ENCODE results near the gene NOXA1.

NOXA1 gene

DNA sequence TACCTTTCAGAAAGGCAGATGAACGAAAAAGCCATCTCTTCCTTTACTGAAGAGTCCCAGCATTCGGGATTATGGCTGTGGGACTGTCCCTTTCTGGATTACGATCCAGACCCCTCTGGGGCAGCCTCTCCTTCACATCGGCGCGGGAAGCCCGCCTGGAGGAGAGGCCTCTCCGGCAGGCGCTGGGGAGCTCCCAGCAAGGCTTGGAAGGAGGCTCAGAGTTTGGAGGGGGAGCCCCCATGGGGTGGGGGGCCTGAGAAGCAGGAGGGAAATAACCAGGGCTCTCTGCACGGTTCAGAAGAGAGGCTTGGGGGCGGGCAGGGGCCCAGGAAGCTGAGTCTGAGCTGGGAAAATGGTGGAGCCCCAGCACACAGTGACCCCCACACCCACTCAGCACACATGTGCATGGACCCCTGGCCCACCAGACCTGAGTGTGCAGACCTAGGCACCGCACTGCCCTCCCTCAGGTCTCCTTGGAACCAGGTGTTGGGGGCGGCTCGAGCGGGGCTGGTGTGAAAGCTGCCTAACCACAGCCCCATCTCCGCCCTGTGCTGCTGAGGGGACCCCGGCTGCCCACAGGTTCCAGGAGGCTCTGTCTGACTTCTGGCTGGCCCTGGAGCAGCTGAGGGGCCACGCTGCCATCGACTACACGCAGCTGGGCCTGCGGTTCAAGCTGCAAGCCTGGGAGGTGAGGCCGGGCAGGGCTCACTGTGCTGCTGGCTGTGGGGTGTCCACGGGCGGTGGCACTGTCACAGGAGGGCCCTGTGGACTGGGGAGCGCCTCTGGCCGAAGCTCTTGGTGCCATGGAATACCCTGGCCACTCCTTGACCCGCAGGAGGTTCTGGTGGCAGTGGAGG is 4.5 kb downstream of the NOXA1 start:
- DNase-seq (ENCODE audit: low read depth in 2 of 2), result no peak

DNA sequence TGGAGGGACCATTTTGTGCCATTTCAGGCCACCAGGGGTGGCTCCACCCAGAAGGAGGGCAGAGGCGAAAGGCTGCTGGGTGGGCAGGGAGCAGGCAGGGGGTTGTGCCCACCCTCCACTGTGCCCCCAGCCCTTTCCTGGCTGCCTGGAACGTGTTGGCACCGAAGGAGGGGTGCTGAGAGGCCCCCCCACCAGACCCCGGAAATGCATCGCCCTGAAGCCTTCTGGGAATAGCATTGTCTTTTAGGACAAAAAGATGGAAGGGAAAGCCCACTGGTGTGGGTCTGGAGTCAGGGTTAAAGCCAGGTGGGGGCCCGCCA is 5.1 kb downstream of the NOXA1 start:
- no peak for DNase-seq (ENCODE audit: low read depth in 2 of 2)

DNA sequence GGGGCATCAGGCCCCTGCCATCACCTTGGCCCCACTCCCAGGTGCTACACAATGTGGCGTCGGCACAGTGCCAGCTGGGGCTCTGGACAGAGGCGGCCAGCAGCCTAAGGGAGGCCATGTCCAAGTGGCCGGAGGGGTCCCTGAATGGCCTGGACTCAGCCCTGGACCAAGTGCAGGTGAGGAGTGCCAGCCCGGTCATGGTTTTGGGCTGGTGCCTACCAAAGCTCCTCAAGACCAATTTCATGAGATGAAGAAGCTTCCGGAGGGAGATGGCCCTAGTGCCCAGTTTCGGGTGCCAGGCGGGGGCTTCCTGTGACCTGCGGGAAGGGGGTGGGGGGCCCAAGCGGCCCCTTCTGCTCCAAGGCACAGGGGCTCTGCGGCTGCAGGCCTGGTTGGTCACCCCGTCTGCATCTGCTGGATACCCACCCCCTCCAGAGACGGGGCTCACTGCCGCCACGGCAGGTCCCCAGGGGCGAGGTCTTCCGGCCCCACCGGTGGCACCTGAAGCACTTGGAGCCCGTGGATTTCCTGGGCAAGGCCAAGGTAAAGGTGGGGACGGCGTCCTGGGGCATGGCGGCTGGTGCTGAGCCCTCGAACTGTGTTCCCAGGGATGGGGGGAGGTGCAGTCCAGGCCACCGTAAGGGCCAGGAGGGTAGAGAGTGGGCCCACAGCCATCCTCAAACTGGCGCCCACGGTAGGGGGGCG is 5.8 kb downstream of the NOXA1 start:
- no peak for DNase-seq (ENCODE audit: low read depth in 2 of 2)

DNA sequence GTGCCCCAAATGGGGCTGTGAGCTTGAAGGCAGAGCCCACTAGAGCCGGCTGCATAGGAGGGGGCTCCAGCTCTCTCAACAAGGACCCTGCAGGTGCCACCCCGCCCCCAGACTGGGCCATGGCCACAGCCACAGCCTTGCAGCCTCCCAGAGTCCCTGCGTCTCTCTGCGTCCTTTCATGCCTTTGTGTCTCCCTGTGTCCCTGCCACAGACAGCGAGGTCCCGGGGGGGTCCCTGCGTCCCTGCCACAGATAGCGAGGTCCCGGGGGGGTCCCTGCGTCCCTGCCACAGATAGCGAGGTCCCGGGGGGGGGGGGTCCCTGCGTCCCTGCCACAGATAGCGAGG is 6.3 kb downstream of the NOXA1 start:
- no peak for DNase-seq (ENCODE audit: low read depth in 2 of 2)

DNA sequence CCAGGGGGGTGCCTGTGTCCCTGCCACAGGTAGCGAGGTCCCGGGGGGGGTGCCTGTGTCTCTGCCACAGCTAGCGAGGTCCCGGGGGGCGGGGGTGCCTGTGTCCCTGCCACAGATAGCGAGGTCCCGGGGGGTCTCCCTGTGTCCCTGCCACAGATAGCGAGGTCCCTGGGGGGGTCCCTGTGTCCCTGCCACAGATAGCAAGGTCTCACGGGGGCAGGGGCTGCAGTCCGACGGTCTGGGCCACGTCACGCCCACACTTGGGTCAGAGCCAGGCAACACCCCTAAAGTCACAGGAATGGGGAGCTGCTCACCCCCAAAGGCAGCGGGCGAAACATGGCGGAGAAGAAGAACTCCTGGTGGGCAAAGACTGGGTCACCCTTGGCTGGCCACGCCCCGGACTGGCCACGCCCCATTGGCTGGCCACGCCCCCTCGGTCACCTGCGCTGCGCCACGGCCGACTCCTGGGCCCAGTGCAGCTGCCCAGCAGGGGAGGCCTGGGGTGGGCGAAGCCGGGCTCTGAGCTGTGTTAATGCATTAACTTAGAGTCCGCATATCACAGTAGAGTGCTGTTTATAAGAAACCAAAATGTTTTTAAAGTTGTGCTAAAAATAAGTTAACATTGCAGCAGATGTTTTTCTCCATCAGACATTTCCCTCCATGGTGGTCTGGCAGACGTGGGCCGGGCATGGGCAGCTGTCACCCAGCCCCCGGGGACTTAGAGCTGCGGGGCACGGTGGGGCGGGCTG is 7.0 kb downstream of the NOXA1 start:
- no peak for DNase-seq (ENCODE audit: low read depth in 2 of 2)

DNA sequence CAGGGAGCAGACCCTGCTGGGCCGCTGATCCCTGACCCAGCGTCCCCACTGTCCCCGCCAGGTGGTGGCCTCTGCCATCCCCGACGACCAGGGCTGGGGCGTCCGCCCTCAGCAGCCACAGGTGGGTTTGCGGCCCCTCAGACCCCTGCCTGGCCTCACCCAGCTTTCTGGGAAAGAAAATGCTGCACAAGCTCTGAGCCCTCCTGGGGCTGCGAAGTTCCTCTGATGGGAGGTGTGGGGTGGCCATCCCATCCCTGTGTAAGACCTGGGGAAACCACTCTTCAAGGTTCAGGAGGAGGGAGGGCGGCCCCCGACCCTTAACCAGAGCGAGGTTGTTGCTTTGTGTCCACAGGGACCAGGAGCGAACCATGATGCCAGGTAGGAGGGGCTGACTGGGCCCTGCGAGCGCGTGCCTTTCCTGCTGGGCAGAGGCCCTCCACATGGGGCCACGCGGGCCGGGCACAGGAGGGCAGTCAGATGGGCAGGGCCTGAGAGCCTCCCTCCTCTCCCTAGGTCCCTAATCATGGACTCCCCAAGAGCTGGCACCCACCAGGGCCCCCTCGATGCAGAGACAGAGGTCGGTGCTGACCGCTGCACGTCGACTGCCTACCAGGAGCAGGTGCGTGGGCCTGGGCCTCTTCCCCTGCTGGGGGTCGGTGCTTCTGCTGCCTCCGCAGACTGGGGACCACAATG is 7.7 kb downstream of the NOXA1 start:
- no peak for DNase-seq (ENCODE audit: low read depth in 2 of 2)

DNA sequence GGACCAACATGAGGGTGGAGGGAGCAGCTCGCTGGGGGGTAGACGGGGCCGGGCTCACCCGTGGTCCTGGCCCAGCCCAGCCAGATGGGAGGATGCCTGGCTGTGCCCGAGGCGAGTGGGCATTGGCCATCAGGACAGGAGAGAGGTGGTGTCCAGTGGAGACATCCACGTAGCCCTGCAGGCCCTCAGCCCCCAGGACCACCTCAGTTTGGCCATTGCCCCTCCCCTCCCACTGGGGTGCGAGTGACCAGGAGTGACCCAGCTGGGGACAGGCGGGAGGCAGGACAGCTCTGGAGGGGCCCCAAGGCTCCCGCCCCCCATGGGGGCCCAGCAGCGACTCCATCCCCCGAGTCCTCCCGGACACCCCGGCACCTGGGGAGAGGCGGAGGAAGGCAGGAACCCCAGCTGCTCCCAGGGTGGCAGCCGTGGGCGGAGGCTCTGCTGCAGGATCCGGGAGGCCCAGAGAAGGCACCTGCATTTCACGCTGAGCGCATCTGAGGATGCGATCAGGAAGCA is 8.3 kb downstream of the NOXA1 start:
- DNase-seq (ENCODE audit: low read depth in 2 of 2), result no peak

DNA sequence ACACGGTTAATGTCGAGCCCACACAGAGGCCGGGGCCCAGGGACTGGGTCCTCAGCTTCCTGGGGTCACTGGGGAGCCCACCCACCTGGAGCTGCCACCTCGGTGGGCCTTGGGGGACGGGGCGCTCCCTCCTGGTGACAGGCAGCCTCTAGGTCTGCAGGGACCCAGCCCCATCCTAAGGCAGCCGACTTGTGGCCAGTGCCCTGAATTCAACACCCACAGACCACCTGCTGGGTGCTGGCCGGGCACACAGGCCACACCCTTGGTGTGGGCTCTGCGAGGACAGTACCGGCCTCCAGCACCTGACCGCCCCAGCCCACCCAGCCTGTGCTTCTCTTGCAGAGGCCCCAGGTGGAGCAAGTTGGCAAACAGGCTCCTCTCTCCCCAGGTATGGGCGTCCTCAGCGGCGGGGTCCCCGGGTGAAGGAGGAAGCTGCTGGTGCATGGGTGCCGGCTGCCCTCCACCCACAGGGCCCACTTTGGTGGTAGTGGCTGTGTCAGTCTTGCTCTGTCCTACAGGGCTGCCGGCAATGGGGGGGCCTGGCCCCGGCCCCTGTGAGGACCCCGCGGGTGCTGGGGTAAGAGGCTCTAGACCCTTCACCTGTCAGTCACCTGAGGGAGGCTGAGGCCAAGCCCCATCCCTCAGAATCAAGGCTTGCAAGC is 9.6 kb downstream of the NOXA1 start:
- DNase-seq (ENCODE audit: low read depth in 2 of 2), result no peak

DNA sequence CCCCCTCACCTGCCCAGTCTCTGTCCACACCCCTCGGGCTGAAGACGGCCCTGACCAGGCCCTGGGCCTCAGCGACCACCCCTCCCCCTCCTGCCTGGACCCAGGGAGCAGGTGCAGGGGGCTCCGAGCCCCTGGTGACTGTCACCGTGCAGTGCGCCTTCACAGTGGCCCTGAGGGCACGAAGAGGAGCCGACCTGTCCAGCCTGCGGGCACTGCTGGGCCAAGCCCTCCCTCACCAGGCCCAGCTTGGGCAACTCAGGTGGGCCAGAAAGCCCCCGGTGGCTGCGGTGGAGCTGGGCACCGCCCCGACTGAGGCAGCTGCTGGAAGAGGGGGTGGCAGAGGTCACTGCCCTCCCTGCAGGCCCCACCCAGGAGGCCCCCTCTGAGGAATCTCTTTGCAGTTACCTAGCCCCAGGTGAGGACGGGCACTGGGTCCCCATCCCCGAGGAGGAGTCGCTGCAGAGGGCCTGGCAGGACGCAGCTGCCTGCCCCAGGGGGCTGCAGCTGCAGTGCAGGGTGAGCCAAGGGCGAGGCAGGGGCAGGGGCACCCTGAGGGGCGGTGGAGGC is 10.2 kb downstream of the NOXA1 start:
- no peak for DNase-seq (ENCODE audit: low read depth in 2 of 2)

DNA sequence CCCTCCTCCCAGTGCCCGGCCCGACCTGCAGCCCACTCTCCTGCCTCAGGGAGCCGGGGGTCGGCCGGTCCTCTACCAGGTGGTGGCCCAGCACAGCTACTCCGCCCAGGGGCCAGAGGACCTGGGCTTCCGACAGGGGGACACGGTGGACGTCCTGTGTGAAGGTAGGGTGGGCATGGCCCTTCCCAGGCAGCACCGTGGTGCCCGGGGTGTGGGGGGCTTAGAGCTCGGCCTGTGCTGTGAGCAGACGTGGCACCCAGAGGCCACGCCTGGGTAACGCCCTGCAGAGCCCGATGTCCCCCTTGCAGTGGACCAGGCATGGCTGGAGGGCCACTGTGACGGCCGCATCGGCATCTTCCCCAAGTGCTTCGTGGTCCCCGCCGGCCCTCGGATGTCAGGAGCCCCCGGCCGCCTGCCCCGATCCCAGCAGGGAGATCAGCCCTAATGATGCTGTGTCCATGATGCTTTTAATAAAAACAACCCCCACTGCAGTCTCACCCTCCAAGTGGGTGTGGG is 10.8 kb downstream of the NOXA1 start:
- no peak for DNase-seq (ENCODE audit: low read depth in 2 of 2)

DNA sequence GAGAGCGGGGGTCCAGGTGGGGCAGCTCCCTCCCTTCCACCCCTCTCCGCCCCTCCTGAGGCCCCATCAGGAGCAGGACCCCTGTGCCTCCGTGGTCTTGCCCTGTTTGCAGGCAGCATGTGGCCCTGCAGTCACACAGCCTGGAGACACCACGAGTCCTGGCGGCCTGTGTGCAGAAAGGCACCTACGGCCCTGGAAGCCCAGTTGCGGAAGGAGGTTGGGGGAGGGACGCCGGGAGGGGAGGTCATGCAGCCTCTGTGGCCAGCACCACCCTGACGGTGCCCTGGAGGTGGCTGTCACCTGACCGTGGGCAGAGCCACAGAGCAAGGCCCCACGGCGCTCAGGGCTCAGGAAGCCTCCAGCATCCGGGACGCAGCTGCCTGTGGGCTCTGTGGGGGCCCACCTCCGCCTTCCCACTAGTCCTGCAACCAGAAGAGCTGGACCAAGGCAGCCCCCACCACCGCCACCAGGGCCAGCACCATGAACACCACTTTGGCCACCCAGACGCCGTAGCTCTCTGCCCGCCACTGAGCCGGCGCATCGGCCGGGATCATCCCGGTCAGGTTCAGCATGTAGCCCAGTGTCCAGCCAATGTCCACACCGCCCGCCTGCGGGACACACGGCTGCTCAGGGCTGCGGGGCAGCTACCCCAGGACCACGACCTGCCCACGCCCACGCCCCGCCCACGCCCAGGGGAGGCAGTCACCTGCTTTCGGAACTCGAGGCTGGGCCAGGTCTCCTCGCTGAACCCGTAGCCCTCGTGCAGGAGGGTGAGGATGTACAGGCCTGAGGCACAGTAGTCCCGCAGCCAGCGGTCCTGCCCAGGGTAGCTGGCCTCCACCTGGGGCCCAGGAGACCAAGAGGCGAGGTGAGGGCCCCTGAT is 11.5 kb downstream of the NOXA1 start:
- no peak for DNase-seq (ENCODE audit: low read depth in 2 of 2)

DNA sequence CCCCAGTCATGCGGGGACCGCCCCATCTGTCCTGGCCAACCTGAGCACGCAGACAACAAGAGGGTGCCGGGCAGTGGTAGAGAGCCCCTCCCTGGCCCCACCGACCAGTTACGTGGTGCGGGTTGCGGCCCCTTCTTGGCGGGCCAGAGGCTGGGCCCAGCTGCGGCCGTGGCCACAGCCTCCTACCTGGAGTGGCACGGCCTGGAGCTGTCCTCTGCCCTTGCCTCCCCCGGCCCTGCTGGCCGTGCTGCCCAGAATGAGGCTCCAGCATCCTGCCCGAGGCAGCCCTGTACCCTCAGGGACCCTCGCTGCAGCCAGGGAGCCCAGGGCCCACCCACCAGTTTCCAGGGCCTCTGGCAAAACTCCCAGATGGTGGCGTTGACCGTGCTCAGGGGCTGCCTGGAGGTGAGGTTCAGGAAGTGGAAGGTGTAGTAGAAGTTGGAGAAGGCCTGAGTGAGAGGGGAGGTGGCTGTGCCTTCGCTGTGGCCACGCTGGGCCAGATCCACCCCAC is 12.2 kb downstream of the NOXA1 start:
- DNase-seq (ENCODE audit: low read depth in 2 of 2), result no peak

DNA sequence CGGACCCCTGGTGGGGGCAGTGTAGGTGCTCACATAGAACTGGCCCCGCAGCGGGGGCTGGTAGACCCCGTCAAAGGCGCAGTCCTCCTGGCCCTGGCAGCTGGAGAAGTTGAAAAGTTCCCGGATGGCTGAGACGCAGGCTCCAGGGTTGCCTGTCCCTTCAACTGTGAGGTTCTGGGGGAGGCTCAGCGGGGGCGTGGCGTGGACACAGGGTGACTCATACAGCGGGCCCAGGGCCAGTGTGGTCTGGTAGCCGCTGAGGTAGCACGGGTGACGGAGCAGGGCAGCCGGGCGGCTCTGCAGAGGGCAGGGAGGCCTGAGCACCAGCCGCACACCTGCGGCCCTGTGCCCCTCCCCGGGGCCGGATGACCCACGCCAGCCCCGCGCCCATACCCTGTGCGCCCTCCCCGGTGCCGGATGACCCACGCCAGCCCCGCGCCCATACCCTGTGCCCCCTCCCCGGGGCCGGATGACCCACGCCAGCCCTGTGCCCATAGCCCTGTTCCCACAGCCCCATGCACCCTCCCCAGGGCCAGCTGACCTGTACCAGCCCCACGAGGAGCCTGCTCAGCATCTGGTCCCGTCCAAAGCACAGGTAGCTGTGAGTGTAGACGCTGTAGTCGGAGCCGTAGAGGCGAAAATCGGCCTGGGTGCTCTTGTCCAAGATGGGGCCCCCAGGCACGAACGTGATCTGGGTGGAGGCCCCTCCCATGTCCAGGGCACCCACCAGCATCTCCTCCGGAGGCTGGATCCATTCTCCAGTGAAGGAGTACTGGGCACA is 13.0 kb downstream of the NOXA1 start:
- no peak for DNase-seq (ENCODE audit: low read depth in 2 of 2)

DNA sequence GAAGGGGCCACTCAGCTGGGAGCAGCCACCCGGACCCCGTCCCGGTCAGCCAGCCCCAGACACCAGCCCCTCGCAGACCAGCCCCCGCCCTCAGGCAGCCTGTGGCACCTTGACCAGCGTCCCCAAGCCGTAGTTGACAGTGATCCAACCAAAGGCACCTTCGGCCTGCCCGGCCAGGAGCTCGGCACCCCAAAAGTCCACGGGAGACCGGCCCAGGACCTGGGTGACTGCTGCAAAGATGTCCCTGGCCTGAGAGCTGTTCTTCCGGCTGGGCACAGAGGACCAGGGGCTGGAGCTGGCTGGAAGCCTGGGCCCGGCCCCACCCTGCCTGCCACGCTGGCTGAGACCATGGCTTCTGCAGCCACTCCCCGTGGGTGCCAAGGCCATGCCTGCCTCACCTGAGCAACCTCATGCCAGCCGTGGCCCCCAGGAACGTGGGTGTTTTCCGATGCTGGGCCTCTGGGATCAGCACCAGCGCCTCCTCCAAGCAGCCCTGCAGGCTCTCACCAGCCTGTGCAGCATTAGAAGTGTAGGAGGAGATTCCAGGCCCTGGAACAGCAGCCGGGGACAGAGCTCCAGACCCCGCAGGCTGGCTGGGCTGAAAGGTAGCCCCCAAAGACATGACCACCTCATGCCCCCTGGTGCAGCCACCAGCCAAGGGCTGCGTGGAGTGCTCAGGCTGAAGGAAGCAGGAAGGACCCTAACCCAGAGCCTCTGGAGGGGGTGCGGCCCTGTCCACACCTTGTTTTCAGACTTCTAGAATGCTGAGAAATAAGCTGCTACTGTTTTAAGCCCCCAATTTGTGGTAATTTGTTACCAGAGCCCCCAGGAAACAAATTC is 13.8 kb downstream of the NOXA1 start:
- no peak for DNase-seq (ENCODE audit: low read depth in 2 of 2)

DNA sequence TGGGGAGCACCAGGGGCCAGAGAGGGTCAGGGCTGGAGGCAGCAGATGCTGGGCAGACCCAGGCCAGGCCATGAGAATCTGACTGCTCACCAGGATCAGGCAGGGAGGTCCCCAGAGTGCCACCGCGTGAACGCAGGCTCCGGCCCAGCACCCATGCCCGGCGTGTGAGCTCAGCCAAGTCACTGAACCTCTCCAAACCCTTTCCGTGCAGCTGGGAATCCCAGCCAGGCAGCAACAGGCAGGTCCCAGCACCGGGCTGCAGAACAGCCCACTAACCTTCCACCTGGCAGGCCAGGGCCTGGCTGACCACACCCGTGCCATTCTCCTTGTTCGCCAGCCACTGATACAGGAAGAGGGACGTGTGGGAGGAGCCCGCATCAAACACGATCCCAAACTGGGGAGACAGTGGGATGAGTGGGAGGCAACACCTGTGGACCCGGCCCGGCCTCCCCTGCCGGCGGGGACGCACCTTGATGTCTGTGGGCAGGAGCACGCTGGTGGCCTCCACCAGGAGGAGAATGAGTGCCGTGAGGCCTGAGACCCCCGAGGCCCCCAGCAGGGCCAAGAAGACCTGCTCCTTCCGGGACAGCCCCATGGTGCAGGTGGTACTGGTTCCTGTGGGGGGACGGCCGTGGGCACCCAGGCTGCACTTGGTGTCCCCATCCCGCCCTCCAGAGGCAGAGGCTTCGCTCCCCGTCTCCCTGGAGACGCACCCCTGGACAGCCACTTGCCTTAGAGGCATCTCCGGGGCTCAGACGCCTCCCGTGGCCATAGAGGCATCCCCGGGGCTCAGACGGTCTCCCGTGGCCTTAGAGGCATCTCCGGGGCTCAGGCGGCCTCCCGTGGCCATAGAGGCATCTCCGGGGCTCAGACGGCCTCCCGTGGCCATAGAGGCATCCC is 14.7 kb downstream of the NOXA1 start:
- no peak for DNase-seq (ENCODE audit: low read depth in 2 of 2)

DNA sequence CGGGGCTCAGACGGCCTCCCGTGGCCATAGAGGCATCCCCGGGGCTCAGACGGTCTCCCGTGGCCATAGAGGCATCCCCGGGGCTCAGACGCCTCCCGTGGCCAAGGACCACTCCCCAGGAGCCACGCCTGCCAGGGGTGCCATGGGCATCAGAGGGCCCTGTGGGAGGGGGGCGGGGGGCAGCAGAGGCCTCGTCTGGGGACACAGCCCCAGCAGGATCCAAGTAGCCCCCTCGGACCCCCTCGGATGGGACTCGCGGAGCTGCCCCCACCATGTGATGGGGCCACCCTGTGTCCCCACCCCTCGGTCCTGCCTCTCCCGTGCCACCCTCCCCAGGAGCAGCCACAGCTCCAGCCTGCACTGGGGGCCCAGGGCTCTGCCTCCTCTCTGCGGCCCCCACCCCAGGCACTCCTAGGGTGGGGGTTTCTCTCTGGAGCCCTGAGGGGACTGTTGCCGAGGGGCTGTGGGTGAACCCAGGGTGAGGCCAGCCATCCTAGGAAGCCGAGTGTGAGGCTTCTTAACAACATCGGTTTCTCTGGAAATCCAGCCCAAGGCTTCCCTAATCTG is 15.5 kb downstream of the NOXA1 start:
- DNase-seq (ENCODE audit: low read depth in 2 of 2), result no peak

Measured in fibroblast of skin of left biceps (primary cell).